LNCaP clone FGC (cell line): ENCODE measurements around the gene ZNF76.
A peak's percentile ranks its signal among the peaks of the same experiment; 100 is the strongest.

Experiments used
- DNase-seq: peaks from one replicate; pipeline ENCODE4 v3.0.0-alpha.2; 2011; ENCODE audit warnings: low read depth
- H3K4me3 ChIP-seq: 2 replicates; pipeline ENCODE4 v1.5.1; 2011; ENCODE audit warnings: mild to moderate bottlenecking, low read depth, low read length, control low read depth
- CTCF ChIP-seq: IDR thresholded peaks from 2 replicates; pipeline ENCODE4 v1.5.1; 2012; ENCODE audit warnings: mild to moderate bottlenecking; ENCODE audit not compliant: control insufficient read depth, insufficient read depth; ENCODE audit errors: extremely low read depth

ZNF76 gene

GRCh38 chr6:35224720-35225119, 34.8 kb upstream of the ZNF76 start:
- DNase-seq = no peak
- TF ChIP-seq CTCF = no peak
- H3K4me3 ChIP-seq = no peak overlapping the region

DNA sequence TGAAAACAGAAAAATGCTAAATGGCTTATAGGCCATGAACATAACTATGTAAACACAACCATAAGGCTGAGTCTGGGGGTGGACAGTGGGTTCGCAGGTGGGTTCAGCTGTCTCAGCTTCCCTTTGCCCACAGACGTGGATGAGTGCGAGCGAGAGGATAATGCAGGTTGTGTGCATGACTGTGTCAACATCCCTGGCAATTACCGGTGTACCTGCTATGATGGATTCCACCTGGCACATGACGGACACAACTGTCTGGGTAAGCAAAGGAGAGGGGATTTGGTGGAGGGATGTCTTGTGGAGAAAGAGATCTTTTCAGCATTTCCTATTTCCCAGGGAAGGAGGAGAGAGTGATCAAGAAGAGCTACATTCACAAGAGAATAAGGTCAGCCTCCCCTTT, 31.1 kb upstream of the ZNF76 start:
- DNase-seq = no peak
- TF ChIP-seq CTCF = no peak
- H3K4me3 ChIP-seq = no peak overlapping the region

DNA sequence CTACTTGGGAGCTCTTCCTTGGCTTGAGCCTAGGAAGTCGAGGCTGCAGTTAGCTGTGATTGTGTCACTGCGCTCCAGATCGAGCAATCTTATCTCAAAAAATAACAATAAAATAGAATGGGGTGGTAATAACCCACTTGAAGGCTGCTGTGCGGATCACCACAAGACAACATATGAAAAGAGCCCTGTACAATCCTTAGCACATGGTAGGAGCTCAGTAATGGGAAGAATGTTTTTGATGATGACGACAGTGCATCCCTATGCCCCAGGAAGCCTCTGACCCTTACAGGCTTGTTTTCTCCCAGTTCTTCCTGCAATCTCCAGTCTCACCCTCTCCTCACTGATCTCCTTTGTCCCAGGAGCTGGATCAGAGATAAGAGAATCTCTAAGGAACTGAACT, 30.2 kb upstream of the ZNF76 start:
- TF ChIP-seq CTCF = no peak
- DNase-seq = no peak

GRCh38 chr6:35230498-35230897, 29.0 kb upstream of the ZNF76 start:
- DNase-seq = peak; percentile 56
- no peak overlapping the region for H3K4me3 ChIP-seq
- no peak for TF ChIP-seq CTCF

More for the DNA sequence above, 30.2 kb upstream of the ZNF76 start:
- no peak overlapping the region for H3K4me3 ChIP-seq

DNA sequence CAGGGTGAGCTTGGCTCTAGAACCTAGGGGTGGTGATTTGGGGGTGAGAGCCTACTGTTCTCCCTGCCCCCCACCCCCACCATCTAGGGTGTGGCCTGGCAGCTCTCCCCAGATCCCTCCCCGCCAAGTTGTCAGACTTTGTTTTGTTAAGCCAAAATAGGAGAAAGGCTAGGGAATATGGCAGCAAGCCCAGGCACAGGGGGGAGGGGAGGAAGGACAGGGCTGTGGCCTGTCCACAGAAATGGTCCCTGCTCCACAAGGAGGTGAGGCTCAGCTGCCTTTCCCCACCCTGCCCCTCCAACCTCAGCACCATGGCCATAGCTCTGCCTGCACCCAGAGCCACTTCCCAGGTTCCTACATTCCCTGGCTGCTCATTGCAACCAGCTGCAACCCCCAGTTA, 28.6 kb upstream of the ZNF76 start:
- peak; percentile 17 for DNase-seq
- TF ChIP-seq CTCF = no peak
- H3K4me3 ChIP-seq = no peak overlapping the region

- no peak overlapping the region for H3K4me3 ChIP-seq
- TF ChIP-seq CTCF = no peak
- no peak for DNase-seq
These were observed 28.0 kb upstream of the ZNF76 start for GRCh38 chr6:35231563-35231962.

- no peak for TF ChIP-seq CTCF
These were observed 24.6 kb upstream of the ZNF76 start for GRCh38 chr6:35234901-35235300.

More at GRCh38 chr6:35234901-35235300, 24.6 kb upstream of the ZNF76 start:
- H3K4me3 ChIP-seq = no peak overlapping the region
- no peak for DNase-seq
